CD4-positive, alpha-beta T cell treated with Interleukin-10 for 1 hour (primary cell): Measurements from ENCODE around the gene MGAT5.

Source experiments
- DNase-seq: peaks from one replicate; pipeline ENCODE4 v3.0.0-alpha.2; 2020

MGAT5 gene

GRCh38 chr2:134232461-134232860 lies 21.4 kb upstream of the MGAT5 start:
- peak; percentile 54 for DNase-seq

- peak; percentile 60 for DNase-seq
Observed at GRCh38 chr2:134232868-134233727, 20.8 kb upstream of the MGAT5 start.

GRCh38 chr2:134233728-134234136 lies 20.1 kb upstream of the MGAT5 start:
- no peak for DNase-seq

GRCh38 chr2:134234535-134234934 lies 19.3 kb upstream of the MGAT5 start:
- DNase-seq, result no peak

GRCh38 chr2:134235510-134236144 lies 18.2 kb upstream of the MGAT5 start:
- DNase-seq, result no peak

- no peak for DNase-seq
Observed at GRCh38 chr2:134238371-134238770, 15.5 kb upstream of the MGAT5 start.

GRCh38 chr2:134240061-134240460 lies 13.8 kb upstream of the MGAT5 start:
- no peak for DNase-seq

- no peak for DNase-seq
Observed at GRCh38 chr2:134241911-134242310, 12.0 kb upstream of the MGAT5 start.

- no peak for DNase-seq
Observed at GRCh38 chr2:134243244-134243643, 10.6 kb upstream of the MGAT5 start.

- no peak for DNase-seq
Observed at GRCh38 chr2:134244086-134244485, 9.8 kb upstream of the MGAT5 start.

GRCh38 chr2:134244587-134244986 lies 9.3 kb upstream of the MGAT5 start:
- peak; percentile 22 for DNase-seq

- peak; percentile 79 for DNase-seq
Observed at GRCh38 chr2:134245340-134245984, 8.4 kb upstream of the MGAT5 start.

- no peak for DNase-seq
Observed at GRCh38 chr2:134246154-134246874, 7.6 kb upstream of the MGAT5 start.

- DNase-seq, result no peak
Observed at GRCh38 chr2:134247679-134248078, 6.2 kb upstream of the MGAT5 start.

- no peak for DNase-seq
Observed at GRCh38 chr2:134248913-134249312, 5.0 kb upstream of the MGAT5 start.

- no peak for DNase-seq
Observed at GRCh38 chr2:134249755-134250154, 4.1 kb upstream of the MGAT5 start.

GRCh38 chr2:134250840-134251461 lies 2.9 kb upstream of the MGAT5 start:
- no peak for DNase-seq

GRCh38 chr2:134252092-134252750 lies 1.7 kb upstream of the MGAT5 start:
- no peak for DNase-seq

- DNase-seq, result no peak
Observed at GRCh38 chr2:134253117-134253704, 661 bp upstream of the MGAT5 start.

- no peak for DNase-seq
Observed at GRCh38 chr2:134254824-134255223, 952 bp downstream of the MGAT5 start.

GRCh38 chr2:134256956-134257355 lies 3.1 kb downstream of the MGAT5 start:
- DNase-seq, result peak; percentile 21

GRCh38 chr2:134257509-134257908 lies 3.6 kb downstream of the MGAT5 start:
- no peak for DNase-seq
